NCI-H2081 (cell line): Measurements from ENCODE around the gene MYDGF.
"Not testable (repeated sequence)": the region's sequence is repeated elsewhere in the genome, so short reads cannot be mapped to it uniquely, and the experiment has no call there.

Experiments
- DNase-seq, 2 experiments: peaks; one replicate each; lab custom pipeline; 2025; lab: John Stamatoyannopoulos, UW

MYDGF gene

DNA sequence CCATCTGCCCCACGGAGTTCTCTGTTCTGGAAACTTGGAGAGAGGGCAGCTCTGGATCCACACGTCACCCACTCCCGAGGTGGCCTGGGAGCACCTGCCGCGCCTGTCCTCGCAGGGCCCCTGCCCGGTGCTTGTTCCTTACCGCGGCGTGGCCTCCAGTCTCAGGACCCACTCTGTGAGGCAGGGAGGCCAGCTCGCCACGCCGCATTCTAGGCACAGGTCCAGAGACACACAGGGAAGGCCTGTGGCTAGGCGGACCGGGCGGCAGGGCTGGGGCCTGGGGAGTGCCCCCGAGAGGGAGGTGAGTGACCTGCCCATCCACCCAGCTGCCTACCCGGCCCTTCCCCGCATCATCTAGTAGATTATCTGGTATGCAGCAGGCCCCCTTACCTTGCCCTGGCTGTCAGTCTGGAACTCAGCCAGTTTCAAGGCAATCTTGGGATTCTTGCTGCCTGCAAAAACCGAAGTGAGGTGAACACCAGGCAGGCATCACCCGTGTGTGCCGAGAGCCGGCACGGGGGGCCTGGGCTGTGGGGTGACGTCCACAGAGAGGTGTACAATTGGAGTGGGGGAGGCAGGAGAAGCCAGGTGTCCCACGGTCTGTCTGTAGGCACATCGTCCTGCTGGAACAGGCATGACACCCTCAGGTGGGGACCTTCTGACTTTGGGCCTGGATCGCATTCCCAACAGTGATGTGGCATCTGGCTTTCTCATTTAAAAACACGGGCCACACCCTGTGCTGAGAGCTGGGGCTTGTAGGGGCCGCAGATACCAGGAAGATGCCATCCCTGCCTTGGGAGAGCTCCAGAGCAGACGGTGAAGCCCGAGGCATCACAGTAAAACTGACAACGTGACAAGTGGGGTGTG lies 29.9 kb upstream of the MYDGF start:
- no peak for DNase-seq

DNA sequence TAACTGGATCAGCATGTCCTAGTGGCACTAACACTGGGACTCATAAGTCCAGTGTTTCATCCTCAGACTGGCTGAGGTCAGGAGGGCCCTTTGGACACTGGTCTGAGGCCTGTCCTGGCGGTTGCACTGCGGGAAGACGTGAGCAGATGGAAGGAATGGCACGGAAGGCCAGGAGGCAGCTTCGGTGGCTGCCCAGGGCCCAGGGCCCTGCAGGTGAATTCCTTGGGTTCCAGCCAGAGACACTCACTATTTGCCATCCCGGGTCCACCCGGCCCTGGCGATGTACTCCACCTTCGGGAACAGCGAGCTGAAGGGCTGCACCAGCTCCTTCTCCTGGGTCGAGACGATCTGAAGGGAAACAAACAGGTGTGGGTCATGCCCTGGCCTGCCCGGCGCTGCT lies 27.2 kb upstream of the MYDGF start:
- DNase-seq, result no peak

DNA sequence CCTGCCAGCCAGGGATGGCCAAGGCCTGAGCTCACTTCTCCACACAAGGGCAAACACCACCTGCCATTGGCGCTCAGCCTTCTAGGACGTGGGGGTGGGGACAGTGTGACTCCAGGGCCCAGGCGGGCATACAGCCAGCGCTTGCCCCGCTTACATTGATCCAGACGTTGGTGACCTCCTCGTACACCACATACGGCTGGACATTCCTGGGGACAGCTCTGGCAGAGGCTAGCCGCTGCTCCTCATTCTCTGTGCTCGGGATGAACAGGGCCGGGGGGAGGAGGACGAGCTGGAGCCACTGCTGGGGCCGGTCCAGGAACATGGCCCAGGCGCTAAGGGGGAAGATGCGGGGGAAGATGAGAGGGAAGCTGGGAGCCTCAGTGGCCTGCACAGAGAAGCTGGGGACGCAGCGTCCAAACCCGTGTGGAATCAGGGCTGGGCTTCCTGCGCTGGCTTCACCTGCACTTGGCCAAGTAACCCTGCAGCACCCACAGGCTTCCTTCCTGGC lies 25.1 kb upstream of the MYDGF start:
- no peak for DNase-seq

GRCh38 chr19:4694211-4694987 lies 24.3 kb upstream of the MYDGF start:
- peak in 1 of 2 experiments; percentile 8 for DNase-seq

- no peak for DNase-seq
Observed at GRCh38 chr19:4693471-4694121, 23.5 kb upstream of the MYDGF start.

- no peak for DNase-seq
Observed at GRCh38 chr19:4693078-4693350, 22.9 kb upstream of the MYDGF start.

DNA sequence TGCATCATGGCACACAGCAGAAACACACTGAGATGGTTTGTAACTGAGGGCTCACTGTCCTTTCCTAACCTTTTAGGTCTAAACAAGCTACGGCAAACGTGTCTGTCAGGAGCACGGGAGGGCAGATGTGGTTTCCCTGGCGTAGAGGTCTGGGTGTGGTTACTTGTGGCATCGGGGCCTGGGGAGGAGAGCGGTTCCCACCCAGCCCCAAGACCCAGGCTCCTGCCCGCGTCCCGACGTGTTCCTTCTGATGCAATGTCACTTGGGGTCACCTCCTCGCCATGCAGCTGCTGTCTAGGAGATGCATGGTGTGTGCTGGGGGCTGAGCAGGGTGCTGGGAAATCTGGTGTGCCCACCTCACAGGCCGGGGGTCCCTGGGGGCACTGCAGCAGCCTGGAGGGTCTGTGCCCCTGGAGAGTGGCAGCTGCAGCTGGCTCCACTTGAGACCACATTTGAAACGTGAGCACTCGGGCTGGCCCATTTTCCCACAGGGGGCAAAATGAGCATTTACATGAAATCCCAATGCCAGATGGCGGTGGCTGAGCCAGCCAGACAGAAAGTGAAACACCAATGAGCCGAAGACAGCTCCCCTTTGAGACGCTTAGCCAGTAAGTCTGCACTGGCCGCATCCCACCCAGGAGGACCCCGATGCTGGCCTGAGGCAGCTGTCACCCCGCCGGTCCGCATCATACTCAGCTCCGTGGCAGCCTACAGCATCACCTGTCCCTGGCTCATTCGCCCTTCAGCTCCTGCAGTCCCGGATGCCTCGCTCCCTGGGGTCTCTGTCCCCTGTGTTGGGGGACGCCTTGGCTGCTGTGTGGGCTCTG lies 22.3 kb upstream of the MYDGF start:
- DNase-seq, result no peak

DNA sequence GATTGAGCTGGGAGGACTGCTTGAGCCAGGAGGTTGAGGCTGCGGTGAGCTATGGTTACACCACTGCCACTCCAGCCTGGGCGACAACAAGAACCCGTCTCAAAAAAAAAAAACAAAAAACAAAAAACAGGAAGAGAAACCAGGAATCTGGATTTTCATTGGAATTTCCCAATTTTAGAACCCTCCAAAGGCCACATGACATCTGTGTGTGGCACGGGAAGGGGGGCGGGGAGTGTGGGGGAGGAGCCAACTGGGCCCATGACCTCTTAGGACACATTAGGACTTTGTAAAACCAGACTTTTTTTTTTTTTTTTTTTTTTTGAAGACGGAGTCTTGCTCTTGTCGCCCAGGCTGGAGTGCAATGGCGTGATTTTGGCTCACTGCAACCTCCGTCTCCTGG lies 21.2 kb upstream of the MYDGF start:
- DNase-seq, result no peak

GRCh38 chr19:4690361-4690760 lies 20.2 kb upstream of the MYDGF start:
- DNase-seq, result no peak

GRCh38 chr19:4689403-4689802 lies 19.3 kb upstream of the MYDGF start:
- DNase-seq, result no peak

GRCh38 chr19:4688587-4688986 lies 18.4 kb upstream of the MYDGF start:
- DNase-seq, result no peak

- peak in 1 of 2 experiments; percentile 13 for DNase-seq
Observed at GRCh38 chr19:4687396-4687795, 17.3 kb upstream of the MYDGF start.

DNA sequence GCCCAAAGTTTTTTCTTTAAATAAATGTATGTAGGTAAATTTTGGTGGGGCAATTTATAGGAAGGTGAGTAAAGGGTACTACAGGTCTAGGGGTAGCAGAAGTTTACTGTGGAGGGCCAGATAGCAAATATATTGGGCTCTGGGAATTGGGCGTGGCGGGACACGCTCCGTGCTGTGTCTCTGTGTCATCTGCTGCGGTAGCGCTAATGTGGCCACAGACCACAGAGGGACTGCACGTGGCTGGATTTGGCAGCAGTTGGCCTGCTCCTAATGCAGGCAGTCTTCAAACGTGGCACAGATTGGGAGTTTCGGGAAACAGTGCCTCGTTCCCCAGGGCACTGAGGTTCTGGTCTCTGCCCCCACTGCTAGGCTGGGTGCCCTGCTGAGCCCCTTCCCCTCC lies 16.6 kb upstream of the MYDGF start:
- no peak for DNase-seq

GRCh38 chr19:4684312-4685095 lies 14.4 kb upstream of the MYDGF start:
- DNase-seq, result no peak

GRCh38 chr19:4682417-4683200 lies 12.5 kb upstream of the MYDGF start:
- DNase-seq, result no peak

GRCh38 chr19:4680021-4680420 lies 9.9 kb upstream of the MYDGF start:
- DNase-seq, result not testable (repeated sequence)

DNA sequence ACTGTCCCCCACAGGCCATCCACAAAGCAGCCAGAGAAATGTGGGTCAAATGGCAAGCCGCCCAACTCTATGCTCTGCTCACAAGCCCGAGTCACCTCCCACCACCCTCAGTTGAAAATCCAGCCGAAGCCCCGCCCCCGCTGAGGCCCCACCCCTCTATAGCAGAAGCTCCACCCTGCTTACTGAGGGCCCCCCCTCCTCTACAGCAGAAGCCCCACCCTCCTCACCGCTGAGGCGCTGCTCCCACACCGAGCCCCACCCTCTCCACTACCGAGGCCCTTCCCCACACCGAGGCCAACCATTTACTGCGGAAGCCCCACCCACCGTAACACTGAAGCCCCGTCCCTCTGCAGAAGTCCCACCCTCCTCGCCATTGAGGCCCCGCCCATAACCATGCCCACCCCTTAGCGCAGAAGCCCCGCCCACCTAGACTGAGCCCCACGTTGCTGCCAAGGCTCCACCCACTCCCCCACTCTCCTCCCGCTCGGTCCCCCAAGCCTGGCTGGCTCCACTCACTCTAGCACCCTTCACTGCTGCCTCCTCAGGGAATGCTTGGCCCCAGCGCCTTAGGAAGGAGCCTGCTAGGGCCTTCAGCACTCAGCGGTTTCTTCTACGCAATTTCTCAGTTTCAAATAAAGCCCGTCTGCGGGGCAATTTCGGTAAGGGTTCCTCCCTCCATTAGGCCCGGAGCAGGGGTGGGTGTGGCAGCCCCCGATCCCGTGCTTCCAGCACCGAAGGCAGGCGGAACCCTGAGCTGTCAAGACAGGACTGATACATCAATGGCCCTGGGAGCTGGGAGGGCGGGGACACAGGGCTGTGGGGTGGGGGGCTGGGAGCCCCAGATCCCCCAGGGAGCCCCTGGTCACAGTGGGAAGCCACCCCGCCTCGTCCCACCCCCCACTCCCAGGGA lies 9.0 kb upstream of the MYDGF start:
- DNase-seq, result no peak

DNA sequence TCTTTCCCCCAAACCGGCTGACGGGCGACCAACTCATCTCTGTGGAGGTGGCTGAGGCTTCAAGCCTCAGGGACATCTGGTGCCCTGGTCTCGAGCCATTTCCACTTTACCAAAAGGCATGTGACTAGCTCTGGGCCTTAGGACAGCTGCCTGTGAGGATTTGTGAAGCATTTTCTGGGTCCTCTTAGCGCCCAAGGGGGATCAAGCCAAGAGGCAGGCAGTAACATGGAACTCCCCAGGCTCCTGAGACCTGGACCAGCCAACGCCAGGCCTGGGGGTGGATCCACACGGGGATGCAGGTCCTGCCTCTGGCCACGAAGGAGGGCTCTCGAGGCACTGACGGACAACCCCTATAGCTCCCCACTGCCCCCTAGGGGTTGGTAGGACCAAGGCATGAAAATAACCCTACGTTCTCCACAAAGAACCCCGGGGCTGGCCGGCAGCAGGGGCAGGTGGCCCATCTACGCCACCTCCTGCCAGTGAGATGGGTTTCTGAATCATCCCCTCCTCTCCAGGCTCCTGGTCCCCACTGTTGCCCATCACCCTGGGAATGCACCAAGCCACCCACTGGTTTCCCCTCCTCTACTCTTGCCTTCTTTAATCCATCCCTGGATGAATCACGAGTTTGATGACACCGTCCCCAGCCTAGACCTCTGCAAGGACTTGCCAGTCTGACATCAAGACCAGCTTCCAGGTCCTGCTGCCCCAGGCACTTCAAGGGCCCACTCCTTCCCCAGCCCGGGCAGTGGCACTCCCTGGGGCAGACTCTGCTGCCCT lies 7.0 kb upstream of the MYDGF start:
- no peak for DNase-seq
